ENCODE results near the gene TPSD1. TPM values are rescaled to one million over a fixed set of nuclear protein-coding genes. Genes with fewer than 3 reads are reported as not detected.

Gene TPSD1
- total and polyA plus RNA-seq, 2 donors (not counting 3 experiments of a cell fraction or from before 2014, with no cell fraction given): not detected

- POLR2A ChIA-PET: no interaction called here
- intact Hi-C loops (cut with micrococcal nuclease): no loop called here
Measured at GRCh38 chr16:1285669-1286512, 30.0 kb downstream of the TPSD1 start.

More at GRCh38 chr16:1285669-1286512, 30.0 kb downstream of the TPSD1 start:
- dilution Hi-C loops (cut with MboI; ENCODE audit: extremely low pct_ligation_motif_present, low sequenced_read_pairs): no loop called here
- Histone ChIP-seq H3K79me2 (ENCODE audit: control insufficient read depth, insufficient read depth, low read length) (no peaks in the 10 kb centered on the region), H2AFZ (ENCODE audit: low read depth, low read length) (no peak overlapping the region), H3K36me3 (ENCODE audit: control insufficient read depth in 2 of 2, extremely low read depth in 1 of 2, insufficient read depth in 2 of 2, low read length in 2 of 2) (no peaks in the 10 kb centered on the region), H3K4me1 (ENCODE audit: control insufficient read depth, extremely low read depth, insufficient read depth, low read length) (no peaks in the 10 kb centered on the region), H3K27me3 (ENCODE audit: control insufficient read depth in 2 of 2, insufficient read depth in 2 of 2, low read length in 2 of 2) (peaks cover 15 to 17% of the 10 kb centered on the region in 2 experiments), H3K27ac (ENCODE audit: insufficient read depth, low read depth, low read length) (no peak overlapping the region), H3K9me1 (replicated peaks; ENCODE audit: control insufficient read depth, extremely low read depth, insufficient read depth, low read length) (no peaks in the 10 kb centered on the region), H3K4me2 (ENCODE audit: insufficient read depth, low read length) (no peak overlapping the region), H3K4me3 (replicated peaks in 1 of 3; ENCODE audit: insufficient read depth in 1 of 3, low read depth in 1 of 3, low read length in 3 of 3) (no peak overlapping the region), H4K20me1 (replicated peaks; ENCODE audit: control insufficient read depth, extremely low read depth, insufficient read depth, low read length) (no peaks in the 10 kb centered on the region), H3K9ac (replicated peaks; ENCODE audit: extremely low read depth, insufficient read depth, low read length) (no peak overlapping the region), H3K9me3 (replicated peaks; ENCODE audit: control insufficient read depth, insufficient read depth, low read length) (no peaks in the 10 kb centered on the region)
- FAIRE-seq: no peak
- TF ChIP-seq CTCF (IDR thresholded peaks at IDR 0.05; ENCODE audit: extremely low read depth in 1 of 2, insufficient read depth in 1 of 2, low read depth in 1 of 2, low read length in 2 of 2) (no peak), POLR2AphosphoS5 (IDR thresholded peaks at IDR 0.05; ENCODE audit: insufficient read depth, low read depth, low read length) (no peak), FOS (IDR thresholded peaks at IDR 0.05; ENCODE audit: borderline replicate concordance, insufficient read depth, low read length) (no peak)
- no peak for DNase-seq (ENCODE audit: low read depth, low spot score)
- no TSS peak for BruUV-seq (replicated peaks)
- CTCF ChIA-PET: no interaction called here

All from endothelial cell of umbilical vein (primary cell).